ENCODE data around the gene MYCT1. TPM values are rescaled to one million over a fixed set of nuclear protein-coding genes. Genes with fewer than 3 reads are reported as not detected.

The MYCT1 gene
- total and polyA plus RNA-seq, 4 donors, result 3.6 to 9.1 (median 4.3) TPM

- TF ChIP-seq EGR1 (IDR thresholded peaks at IDR 0.05; ENCODE audit: low read depth in 2 of 2), result no peak
- TF ChIP-seq HNF4A (conservative IDR thresholded peaks at IDR 0.05), result no peak
- TF ChIP-seq, protein P1, sequence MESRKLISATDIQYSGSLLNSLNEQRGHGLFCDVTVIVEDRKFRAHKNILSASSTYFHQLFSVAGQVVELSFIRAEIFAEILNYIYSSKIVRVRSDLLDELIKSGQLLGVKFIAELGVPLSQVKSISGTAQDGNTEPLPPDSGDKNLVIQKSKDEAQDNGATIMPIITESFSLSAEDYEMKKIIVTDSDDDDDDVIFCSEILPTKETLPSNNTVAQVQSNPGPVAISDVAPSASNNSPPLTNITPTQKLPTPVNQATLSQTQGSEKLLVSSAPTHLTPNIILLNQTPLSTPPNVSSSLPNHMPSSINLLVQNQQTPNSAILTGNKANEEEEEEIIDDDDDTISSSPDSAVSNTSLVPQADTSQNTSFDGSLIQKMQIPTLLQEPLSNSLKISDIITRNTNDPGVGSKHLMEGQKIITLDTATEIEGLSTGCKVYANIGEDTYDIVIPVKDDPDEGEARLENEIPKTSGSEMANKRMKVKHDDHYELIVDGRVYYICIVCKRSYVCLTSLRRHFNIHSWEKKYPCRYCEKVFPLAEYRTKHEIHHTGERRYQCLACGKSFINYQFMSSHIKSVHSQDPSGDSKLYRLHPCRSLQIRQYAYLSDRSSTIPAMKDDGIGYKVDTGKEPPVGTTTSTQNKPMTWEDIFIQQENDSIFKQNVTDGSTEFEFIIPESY (IDR thresholded peaks at IDR 0.05), result no peak
- TF ChIP-seq FOXA2 (IDR thresholded peaks at IDR 0.05), result no peak
- TF ChIP-seq ATF3 (IDR thresholded peaks at IDR 0.05), result no peak
- TF ChIP-seq JUND (IDR thresholded peaks at IDR 0.05), result no peak
- no peak for TF ChIP-seq NR2F2 (IDR thresholded peaks at IDR 0.05)
- no peak for TF ChIP-seq HNF4G (IDR thresholded peaks at IDR 0.05)
- TF ChIP-seq, protein P2, sequence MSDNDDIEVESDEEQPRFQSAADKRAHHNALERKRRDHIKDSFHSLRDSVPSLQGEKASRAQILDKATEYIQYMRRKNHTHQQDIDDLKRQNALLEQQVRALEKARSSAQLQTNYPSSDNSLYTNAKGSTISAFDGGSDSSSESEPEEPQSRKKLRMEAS (IDR thresholded peaks at IDR 0.05), result no peak
- no peak for TF ChIP-seq TAF1 (conservative IDR thresholded peaks at IDR 0.05)
- peaks cover 0 to 3% (median 1%) of the 10 kb centered on the region in 4 donors for H3K9me3 ChIP-seq (ENCODE audit: control insufficient read depth in 4 of 4, low read length in 3 of 4)
- no peaks in the 10 kb centered on the region for H3K27me3 ChIP-seq (ENCODE audit: control insufficient read depth in 4 of 4, insufficient read depth in 4 of 4, low read length in 3 of 4)
- no peaks in the 10 kb centered on the region for H3K4me1 ChIP-seq (ENCODE audit: control insufficient read depth in 4 of 4, insufficient read depth in 4 of 4, low read length in 3 of 4)
- no peaks in the 10 kb centered on the region for H3K36me3 ChIP-seq (ENCODE audit: control insufficient read depth in 4 of 4, insufficient read depth in 3 of 4, low read depth in 1 of 4, low read length in 3 of 4)
- H3K27ac ChIP-seq (ENCODE audit: low read depth in 1 of 2, low read length in 2 of 2), result no peak overlapping the region
- no peak overlapping the region for H3K9ac ChIP-seq (ENCODE audit: low read depth in 1 of 2, low read length in 2 of 2)
- no peak overlapping the region for H3K4me3 ChIP-seq (ENCODE audit: low read depth in 1 of 3, low read length in 3 of 3)
- 72% methylated on average over 2 of the region's 2 CpGs for WGBS
- no peak for DNase-seq (ENCODE audit: low spot score)
These were observed 36.9 kb downstream of the MYCT1 start for GRCh38 chr6:152734630-152735029.

DNA sequence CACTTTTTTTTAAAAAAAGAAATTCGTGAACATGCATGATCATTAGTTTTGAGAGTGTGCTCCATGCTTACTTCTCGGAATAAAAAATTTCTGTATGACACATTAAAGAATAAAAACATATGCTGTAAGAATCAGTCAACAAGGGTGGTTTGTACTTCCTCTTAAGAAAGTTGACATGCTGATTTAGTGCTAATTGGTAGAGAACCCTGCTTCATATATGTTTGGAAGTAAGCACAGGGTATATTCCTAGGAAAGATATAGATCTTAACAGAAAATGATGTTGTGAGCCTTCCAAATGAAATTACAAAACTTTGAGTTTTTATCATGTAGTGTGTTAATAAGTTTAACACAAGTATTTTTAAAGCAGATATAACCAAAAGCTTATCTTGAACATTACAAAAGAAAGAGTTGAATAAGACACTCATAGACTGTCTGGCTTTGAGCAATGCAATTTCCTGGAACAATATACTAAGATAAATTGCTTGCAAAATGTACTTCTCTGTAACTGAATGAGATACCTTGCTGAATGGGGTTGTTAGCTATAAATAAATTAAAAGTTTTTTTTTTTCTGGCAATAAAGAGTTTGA, 39.1 kb downstream of the MYCT1 start:
- Histone ChIP-seq H3K36me3 (ENCODE audit: control insufficient read depth in 4 of 4, insufficient read depth in 3 of 4, low read depth in 1 of 4, low read length in 3 of 4) (no peaks in the 10 kb centered on the region), H3K27me3 (ENCODE audit: control insufficient read depth in 4 of 4, insufficient read depth in 4 of 4, low read length in 3 of 4) (no peaks in the 10 kb centered on the region), H3K9ac (ENCODE audit: low read depth in 1 of 2, low read length in 2 of 2) (no peak overlapping the region), H3K27ac (ENCODE audit: low read depth in 1 of 2, low read length in 2 of 2) (no peak overlapping the region), H3K4me1 (ENCODE audit: control insufficient read depth in 4 of 4, insufficient read depth in 4 of 4, low read length in 3 of 4) (no peaks in the 10 kb centered on the region), H3K4me3 (ENCODE audit: low read depth in 1 of 3, low read length in 3 of 3) (no peak overlapping the region), H3K9me3 (ENCODE audit: control insufficient read depth in 4 of 4, low read length in 3 of 4) (peaks cover 0 to 3% (median 1%) of the 10 kb centered on the region in 4 donors)
- no peak for DNase-seq (ENCODE audit: low spot score)
- 57% methylated on average over 2 of the region's 2 CpGs for WGBS
- TF ChIP-seq HNF4A (conservative IDR thresholded peaks at IDR 0.05) (no peak), TAF1 (conservative IDR thresholded peaks at IDR 0.05) (no peak), SP1 (IDR thresholded peaks at IDR 0.05) (no peak), HNF4G (IDR thresholded peaks at IDR 0.05) (no peak), CTCF (IDR thresholded peaks at IDR 0.05; ENCODE audit: low read depth, low read length, missing input control) (no peak), RAD21 (IDR thresholded peaks at IDR 0.05) (no peak), GABPA (IDR thresholded peaks at IDR 0.05 in 1 of 2, conservative IDR thresholded peaks at IDR 0.05 in 1 of 2) (no peak)
- TF ChIP-seq, protein P3, sequence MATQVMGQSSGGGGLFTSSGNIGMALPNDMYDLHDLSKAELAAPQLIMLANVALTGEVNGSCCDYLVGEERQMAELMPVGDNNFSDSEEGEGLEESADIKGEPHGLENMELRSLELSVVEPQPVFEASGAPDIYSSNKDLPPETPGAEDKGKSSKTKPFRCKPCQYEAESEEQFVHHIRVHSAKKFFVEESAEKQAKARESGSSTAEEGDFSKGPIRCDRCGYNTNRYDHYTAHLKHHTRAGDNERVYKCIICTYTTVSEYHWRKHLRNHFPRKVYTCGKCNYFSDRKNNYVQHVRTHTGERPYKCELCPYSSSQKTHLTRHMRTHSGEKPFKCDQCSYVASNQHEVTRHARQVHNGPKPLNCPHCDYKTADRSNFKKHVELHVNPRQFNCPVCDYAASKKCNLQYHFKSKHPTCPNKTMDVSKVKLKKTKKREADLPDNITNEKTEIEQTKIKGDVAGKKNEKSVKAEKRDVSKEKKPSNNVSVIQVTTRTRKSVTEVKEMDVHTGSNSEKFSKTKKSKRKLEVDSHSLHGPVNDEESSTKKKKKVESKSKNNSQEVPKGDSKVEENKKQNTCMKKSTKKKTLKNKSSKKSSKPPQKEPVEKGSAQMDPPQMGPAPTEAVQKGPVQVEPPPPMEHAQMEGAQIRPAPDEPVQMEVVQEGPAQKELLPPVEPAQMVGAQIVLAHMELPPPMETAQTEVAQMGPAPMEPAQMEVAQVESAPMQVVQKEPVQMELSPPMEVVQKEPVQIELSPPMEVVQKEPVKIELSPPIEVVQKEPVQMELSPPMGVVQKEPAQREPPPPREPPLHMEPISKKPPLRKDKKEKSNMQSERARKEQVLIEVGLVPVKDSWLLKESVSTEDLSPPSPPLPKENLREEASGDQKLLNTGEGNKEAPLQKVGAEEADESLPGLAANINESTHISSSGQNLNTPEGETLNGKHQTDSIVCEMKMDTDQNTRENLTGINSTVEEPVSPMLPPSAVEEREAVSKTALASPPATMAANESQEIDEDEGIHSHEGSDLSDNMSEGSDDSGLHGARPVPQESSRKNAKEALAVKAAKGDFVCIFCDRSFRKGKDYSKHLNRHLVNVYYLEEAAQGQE (IDR thresholded peaks at IDR 0.05), result no peak

Measured in liver (tissue), 9 donors.